Limb (tissue), 2 donors: ENCODE results near the gene LHPP.

Experiments
- DNase-seq, 2 donors: peaks; one replicate each; pipeline ENCODE4 v3.0.0-alpha.2; 2016; ENCODE audit errors: extremely low spot score in 2 of 2

Gene LHPP

DNA sequence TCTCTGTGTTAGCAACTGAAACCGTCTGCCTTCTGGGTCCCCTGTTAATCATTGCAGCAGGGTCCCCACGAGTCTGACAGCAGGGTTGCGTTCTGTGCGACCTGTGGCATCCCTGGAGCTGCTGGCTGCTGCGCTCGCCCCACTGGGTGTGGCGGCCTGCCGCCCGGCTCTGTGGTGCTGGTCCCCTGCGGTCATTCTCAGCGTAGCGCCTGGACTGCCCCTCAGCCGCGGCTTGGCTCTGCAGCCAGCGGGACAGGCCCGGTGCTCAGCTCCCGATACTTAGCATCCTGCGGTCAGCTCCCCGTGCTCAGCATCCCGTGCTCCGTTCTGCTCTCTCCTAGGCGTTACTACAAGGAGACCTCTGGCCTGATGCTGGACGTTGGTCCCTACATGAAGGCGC, 35.0 kb downstream of the LHPP start:
- no peak for DNase-seq

DNA sequence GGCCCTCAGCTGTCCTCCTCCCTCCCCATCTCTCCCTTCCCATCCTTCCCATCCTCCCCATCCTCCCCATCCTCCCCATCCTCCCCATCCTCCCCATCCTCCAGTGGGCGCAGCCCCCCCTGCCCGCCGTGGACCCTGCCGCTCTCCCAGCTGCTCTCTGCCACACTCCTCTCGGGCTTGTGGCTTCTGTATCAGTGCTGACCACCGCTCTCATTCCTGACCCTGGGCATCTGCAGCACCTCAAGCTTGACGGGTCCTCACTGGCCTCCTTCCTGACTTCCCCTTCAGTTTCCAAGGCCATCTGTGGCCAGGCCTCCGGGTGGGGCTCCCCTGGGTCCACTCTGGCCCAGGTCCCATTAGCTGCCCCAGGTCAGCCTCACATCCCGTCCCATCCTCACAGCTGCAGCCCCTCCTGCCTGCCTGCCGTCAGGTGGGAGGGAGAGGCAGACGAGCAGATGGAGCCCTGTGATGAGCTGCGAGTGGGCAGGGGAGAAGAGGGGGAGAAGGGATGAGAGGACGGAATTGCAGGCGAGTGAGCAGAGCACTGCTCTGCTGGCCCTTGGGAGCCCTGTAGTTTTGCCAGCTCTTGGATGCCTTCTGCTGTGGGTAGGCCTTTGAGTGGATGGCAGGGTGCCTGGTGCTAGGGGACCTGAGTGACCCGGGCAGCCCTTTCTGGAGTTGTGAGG, 35.7 kb downstream of the LHPP start:
- no peak for DNase-seq

DNA sequence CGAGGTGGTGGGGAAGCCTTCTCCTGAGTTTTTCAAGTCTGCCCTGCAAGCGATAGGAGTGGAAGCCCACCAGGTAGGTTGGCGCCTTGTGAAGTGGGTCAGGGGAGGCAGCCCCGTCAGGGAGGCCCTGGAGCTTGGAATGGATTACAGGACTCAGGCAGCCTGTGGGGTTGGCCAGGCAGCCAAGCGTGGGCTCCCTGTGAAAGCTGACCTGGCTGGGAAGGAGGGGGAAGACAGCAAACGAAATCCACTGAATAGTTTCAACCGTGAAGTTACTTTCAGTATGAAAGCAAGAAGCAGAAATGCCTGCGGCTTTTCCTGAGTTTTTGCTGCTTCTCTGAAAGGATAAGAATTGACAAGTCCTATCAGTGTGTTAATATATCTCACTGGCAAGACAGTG, 36.4 kb downstream of the LHPP start:
- no peak for DNase-seq

DNA sequence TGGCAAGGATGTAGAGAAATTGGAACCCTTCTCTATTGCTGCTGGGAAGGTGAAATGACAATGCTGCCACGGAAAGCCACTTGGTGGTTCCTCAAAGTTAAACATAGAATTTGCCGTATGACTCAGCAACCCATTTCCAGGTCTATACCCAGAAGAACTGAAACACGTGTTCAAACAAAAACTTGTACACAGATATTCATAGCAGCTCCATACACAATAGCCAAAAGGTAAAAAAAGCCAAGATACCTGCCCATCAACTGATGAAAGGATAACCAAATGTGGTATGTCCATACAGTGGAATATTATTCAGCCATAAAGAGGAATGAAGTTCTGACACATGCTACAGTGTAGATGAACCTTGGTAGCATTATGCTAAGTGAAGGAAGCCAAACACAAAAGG, 39.1 kb downstream of the LHPP start:
- DNase-seq, result no peak

DNA sequence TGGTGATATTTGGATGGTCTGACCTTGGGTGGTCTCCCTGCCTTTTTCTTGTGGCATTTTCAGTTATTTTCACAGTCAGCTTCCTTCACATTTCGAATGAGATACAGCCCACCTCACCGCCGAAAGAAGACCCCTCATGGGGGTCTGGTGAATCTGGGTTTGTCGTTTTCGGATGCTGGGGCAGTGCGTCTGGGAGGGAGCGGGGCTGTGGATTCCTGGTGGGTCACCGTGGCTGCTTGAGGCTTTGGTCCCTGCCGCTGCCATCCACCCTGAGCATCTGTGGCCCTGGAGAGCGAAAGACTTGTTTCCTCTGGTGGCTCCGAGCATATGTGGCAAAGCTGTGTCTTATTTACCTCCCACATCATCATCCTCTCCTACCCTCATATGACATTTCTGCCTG, 43.1 kb downstream of the LHPP start:
- DNase-seq, result no peak

DNA sequence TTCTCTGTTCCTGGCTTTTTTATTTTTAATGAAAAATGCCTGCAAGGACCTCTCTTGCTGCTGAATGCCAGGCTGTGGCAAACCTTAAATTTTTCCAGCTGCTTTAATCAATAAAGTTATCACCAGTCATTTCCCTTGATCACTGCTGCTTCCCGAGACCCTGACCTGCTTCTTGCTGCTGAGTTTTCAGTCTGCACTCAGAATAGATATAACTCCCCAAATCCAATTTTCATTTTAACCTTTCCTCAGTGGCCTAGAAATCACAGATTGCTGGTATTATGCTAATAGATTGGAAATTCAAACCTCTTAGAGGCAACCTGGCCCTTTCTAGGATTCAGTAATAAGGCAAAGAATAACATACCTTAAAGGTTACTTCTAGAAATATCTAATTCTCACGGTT, 43.7 kb downstream of the LHPP start:
- no peak for DNase-seq

DNA sequence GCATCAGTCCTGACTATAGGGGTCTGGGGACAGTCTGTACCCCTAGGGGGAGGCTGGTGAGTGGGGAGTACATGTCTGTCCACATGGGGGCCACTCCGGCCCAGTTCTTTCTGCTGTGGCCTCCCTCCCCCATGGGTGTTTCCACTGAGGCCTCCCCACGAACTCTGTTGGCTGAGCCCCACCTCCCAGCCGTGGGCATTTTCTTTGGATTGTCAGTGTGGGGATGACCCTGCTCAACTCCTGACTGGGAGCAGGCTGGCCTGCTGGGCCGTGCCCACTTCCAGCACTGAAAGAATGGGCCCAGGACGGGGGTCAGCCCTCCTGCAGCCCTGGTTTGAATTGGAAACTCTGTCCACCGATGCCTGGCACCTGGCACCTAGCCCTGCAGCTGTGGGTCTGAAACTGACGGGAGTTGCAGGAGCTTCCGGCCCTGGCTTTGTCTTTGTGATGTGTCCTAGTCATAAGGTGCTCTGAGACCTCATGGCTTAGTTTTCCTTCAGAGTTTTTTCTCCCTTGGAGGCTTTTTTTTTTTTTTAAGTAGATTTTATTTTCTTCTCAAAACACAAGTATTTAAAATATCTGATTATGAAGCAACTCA, 46.5 kb downstream of the LHPP start:
- DNase-seq, result no peak

DNA sequence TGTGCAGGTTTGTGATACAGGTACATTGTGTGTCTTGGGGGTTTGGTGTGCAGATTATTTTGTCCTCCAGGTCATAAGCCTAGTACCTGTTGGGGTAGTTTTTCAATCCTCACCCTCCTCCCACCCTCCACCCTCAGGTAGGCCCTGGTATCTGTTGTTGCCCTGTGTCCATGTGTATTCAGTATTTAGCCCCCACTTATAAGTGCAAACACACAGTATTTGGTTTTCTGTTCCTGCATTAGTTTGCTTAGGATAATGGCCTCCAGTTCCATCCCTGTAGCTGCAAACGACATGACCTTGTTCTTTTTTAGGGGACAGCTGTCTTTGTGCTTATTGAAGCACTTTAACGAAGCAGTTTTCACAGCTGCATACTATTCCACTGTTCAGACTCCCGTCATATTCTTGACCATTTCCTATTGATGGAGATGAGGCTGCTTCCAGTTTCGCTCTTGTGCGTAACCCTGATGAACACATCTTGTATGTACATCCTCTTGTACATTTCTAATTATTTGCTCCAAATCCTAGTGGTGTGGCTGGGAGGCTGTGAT, 47.4 kb downstream of the LHPP start:
- no peak for DNase-seq

DNA sequence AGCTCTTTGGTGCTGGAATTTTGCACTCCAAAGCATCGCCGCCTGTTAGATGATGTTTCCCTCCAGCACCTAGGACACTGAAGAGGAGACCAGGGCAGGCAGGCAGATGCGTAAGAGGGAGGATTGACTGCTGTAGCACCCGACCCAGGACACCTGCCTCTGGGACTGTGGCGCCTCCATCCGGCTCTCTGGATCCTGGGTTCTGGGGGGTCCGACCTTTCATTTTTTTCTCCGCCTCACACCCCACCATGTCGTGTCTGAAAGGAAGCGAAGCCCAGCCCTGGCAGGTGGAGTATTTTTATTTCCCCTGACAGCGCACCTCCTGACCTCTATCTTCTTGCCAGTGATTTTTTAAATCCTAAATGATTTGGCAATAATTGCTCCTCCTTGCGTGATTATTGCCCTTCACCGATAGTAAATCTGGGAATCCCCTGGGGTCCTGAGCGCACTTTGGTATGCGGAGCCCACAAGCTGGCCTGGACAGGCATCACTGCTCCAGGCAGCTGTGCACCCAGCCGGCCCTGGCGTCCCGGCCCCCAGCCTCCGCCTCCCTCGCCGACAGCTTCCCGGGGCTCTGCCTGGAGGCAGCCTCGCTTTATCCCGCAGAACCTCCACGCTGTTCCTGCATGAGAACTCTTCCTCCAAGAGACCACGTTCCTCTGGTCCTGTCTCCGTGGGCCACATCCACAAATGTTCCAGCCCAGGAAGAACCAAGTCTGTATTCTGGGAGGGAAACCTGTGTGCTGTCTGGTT, 48.4 kb downstream of the LHPP start:
- DNase-seq, result no peak

DNA sequence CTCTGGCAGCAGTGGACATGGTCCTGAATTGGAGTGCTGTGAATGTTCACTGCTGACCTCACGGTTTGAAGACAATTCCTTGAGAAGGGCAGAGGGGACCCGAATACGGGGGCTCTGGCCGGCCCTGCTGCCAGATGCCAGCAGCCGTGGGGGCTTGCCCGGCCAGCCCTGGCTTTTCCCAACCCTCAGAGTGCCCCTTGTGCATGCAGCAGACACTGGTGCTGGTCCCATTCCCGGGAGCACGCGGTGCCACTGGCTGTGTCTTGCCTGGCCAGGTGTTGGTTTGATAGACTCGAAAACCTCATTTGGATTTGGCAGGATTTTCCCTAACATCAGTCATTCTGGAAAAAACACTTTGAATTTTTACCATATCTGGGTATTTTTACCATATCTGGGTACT, 49.1 kb downstream of the LHPP start:
- no peak for DNase-seq

DNA sequence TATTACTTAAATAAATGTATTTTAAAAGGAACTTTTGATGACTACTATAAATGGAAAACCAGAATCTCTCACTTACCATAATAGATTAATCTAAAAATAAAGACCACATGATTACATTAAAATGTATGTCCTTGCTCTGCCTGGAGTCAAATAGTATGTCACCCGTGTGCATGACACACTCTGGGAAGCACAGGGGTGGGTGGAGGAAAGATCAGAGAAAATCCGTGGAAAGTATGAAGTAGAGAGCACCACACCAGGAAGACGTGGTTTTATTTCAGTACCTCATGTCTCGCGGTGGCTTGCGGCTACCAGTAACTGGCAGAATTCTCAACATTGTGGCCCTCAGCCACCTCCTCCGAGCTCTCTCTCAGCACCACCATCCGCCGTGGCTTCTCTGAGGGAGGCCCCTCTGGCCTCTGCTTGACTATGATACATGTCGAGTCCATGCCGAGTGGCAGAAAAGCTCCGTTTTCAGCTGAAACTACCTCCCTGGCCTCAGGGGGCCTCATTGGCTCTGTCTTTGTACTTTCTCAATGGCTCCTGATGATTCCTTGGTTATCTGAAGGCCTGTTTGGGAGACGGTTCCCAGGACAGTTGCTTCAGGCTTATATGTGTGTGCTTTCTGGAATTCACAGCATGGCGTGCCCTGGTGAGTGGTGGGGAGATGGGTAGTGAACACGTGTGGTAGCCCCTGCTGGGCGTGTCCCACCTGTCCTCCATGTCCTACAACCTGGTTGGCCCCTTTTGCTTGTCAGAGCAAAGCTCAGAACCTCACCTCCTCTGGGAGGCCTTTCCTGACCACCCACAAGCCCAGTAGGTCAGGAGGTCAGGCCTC, 49.8 kb downstream of the LHPP start:
- DNase-seq, result no peak

DNA sequence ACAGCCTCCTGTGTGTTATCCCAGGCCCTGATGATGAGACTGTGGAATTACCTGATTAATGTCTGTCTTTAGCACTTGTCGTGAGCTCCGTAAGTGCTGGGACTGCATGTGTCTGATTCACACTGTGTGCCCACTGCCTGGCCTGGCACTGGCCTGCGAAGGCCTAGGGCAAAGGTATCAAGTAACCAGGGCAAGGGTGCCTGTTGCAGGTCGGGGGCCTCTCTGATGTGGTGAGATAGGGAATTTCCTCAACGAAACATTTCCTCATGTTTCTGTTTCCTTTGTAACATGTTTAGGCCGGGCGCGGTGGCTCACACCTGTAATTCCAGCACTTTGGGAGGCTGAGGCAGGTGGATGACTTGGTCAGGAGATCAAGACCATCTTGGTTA, 50.4 kb downstream of the LHPP start:
- DNase-seq, result no peak

DNA sequence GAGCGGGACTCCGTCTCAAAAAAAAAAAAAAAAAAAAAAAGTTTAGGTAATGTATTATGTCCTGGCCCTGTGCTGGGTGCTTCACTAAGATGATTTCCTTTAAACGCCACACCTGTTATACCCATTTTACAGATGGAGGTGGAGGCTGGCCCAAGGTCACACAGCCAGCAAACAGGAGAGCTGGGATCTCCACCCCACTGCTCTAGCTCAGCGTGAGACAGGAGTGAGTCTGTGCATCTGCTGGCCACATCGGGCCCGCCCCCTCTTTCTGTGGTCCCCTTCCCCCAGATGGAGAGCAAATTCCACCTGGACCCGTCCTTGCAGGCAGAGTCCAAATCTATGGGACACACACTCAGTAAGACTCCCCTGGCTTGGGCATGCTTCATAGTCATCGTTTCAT, 51.0 kb downstream of the LHPP start:
- DNase-seq, result no peak

DNA sequence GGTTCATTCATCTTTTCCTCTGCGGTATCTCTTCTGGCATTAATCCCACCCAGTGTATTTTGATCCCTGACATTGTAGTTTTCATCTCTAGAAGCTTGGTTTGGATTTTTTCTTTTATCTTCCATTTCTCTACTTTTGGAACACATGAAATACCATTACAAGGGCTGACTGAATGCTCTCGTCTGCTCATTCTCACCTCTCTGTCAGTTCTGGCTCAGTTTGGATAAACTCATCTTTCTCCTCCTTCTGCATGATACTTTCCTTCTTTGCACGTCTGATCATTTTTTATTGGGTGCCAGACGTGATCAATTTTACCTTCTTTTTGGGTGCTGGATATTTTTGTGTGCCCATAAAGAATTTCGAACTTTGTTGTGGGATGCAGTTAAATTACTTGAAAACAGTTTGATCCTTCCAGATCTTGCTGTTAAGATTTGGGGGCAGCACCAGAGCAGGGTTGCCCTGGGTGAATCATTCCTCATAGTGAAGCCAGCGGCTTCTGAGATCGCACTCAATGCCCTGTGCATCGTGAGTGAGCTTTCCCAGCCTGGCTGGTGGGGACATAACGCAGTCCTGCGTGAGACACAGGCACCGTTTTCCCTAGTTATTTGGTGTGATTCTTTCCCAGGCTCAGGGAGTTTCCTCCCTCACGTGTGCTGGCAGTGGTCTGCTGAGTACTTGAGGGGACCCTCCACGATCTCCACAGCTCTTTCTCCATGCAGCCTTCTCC, 53.8 kb downstream of the LHPP start:
- DNase-seq, result no peak

DNA sequence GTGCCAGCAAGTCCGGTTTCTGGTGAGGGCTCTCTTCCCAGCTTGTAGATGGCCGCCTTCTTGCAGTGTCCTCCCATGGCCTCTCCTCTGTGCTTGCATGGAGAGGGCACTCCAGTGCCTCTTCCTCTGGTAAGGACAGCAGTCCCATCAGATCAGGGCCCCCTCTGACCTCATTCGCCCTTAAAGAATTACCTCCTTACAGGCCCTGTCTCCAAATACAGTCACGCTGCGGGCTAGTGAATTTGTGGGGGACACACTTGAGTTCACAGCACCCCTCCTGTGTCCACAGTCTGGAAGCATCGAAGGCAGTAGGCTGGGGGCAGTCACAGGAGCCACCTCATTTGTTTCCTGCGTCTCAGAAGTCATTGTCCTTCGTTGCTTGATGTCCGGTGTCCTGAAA, 54.6 kb downstream of the LHPP start:
- no peak for DNase-seq

DNA sequence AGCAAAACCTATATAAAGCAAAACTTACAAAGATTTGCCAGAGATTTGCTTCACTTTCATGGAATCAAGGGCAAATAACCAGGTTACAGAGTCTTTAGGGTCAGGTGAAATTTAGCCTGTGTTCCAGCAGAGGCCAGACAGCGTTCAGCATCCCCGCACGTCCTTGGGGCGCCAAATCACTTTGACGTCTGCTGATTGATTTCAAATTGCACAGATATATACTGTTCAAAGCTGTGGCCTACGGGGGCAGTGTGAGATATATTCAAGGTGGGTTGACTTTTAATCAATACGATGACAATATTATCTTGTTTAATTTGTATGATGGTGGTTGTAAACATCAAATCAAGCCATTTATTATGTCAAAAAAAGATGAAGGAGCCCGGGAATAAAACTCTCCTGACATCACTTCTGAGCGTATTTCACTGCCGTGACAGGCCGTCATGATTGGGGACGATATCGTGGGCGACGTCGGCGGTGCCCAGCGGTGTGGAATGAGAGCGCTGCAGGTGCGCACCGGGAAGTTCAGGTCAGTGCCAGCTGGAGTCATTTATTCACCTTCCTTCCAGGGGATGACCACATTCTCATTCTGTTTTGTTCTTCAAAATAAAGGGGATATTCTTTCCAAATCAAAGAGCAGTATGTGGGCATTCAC, 55.2 kb downstream of the LHPP start:
- no peak for DNase-seq

DNA sequence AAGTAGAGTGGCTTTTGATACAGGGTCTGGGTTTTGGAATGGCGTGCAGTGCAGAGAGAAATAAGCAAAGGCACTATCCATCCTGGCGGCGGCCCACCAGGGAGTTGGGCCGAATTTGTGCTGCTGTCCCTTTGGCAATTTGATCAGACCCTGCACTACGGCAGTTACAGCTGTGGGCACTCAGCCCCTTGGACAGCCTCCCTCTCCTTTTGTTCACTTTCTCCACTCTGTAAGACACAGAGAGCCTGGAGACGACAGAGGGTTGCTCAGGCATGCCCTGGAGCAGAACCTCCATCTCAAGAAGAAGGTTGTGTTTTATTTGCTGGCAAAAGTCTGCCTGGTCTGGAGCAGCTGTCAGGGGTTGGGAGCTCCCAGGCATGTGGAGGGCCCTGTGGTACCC, 55.8 kb downstream of the LHPP start:
- DNase-seq, result no peak

DNA sequence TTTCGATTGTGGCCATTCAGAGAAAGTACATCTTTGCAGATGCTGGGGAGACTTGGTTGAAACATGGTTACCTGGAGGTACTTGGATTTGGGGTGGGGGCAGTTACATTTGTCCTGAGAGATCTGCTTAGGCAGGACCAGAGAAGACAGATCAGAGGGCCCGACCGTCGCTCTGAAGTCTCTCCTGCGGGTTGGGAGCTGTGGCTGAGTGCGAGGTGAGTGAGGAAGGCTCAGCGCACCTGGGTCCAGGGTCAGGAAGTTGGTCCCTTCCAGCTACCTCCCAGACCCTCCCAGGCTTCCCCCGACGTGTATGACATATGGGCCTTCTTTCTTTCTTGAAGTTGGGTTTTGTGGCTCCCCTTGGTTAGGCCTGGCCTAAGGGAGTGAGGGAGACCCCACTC, 56.3 kb downstream of the LHPP start:
- DNase-seq, result no peak

DNA sequence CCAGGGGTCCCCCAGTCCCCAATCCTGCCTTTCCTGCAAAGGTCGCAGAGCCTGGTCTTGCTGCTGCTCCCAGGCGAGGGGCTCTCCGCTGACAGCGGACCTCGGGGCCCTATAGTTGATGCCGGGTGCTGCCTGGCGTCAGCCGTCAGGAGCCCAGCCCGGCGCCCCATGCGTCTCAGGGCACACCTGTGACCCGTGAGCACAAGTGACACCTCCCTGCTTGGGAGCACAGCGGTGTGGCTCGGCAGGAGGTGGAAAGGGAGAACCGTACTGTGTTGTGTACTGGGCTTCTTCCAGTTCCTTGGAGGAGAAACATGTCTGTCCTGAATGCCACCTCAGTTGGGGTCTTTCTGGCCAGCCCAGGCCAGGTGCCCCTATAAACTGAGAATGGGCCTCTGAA, 56.7 kb downstream of the LHPP start:
- no peak for DNase-seq

DNA sequence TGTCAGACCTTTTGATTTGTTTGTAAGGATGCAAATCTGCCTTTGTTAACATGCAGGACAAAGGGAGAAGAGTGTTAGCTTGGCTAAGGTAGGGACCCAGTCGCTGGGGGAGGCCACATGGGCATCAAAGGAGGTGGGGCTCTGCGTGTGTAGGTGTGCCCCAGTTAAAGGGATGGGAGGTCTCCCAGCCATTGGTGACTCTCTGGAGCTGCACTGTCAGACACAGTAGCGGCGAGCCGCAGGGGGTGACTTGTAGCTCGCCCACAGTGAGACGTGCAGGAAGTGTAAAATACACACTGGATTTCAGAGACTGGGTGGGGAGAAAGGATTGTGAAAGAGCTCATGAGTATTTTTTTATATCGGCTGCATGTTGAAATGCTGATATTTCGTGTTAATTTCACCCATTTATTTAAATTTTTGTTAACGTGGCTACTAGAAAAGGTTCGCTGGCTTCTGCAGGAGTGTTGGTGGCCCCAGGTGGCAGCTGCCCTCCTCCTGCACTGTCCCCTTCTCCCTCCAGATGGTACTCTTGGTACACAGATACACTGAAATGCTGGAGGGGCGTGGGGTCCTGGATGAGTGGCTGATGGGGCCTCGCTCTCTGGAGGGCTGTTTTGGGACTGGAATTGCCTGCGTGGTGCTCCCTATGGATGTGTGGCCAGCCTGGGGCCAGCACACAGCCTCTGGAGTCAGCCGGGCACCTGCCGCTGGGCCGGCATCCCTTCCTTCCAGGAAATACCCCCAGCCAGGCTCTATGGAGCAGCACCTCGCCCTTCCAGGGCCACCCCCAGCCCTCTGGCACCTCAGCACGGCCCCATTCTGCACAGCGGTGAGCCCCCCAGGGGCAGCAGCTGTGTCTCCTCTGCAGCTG, 59.2 kb downstream of the LHPP start:
- no peak for DNase-seq
